DMS153 (cell line): ENCODE results near the gene CCDC88B.
"Not testable (repeated sequence)": the region's sequence is repeated elsewhere in the genome, so short reads cannot be mapped to it uniquely, and the experiment has no call there.

ENCODE experiments used
- DNase-seq: peaks from one replicate; lab custom pipeline; 2025; lab: John Stamatoyannopoulos, UW

CCDC88B gene

GRCh38 chr11:64304316-64305072, 35.5 kb upstream of the CCDC88B start:
- peak; percentile 79 for DNase-seq

GRCh38 chr11:64305075-64305690, 34.8 kb upstream of the CCDC88B start, which contains the start of gene ESRRA:
Gene ESRRA (plus strand): TSS chr11:64305524. CDS start chr11:64307180, 1,656 bp downstream.
- peak; percentile 98 for DNase-seq

DNA sequence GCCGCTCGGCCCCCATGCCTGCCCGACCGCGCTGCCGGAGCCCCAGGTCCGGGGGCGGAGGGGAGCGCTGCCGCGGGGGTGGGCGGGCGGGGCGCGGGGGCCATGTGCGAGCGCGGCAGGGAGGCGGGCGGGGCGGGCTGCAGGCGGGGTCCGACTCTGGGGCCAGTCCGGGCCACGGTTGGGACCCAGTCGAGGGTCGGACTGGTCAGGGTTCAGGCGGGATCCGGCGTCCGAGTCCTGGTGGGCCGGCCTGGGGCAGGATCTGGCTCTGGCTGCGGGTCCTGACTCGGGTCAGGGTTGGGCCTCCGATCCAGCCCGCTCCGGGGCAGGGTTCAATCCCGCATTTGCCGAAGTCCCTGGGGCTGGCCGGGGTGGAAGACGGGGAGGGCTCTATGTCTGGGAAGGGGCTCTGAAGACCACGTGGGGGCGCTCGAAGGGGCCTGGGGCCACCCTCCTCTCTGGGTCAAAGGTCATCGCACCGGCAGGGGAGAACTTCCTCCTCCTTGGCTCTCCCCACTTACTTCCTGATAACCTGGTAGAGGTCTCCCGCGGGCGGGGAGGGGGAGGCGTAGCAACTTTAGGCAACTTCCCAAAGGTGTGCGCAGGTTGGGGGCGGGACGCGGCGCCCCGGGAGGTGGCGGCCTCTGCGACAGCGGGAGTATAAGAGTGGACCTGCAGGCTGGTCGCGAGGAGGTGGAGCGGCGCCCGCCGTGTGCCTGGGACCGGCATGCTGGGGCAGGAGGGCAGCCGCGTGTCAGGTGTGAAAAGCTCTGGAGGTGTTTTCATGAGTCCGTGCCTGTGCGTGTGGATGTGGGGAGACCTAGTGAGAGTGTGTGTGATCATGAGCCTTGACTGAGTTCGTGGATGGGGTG, 34.1 kb upstream of the CCDC88B start:
- peak; percentile 25 for DNase-seq

DNA sequence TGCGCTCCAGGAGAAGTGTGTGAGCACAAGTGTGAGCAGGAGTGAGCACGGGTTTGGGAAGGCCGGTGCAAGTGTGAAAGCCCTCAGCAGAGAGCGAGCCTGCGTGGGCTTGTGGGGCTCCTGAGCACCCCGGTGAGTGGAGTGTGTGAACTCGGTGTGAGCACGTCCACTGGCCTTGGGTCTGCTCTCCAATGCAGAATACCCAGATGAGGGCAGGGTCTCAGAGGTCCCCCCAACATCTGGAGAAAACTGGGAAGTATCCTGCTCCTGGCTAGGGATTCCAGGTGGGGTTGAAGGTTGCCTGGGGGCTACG, 33.5 kb upstream of the CCDC88B start:
- DNase-seq = no peak

GRCh38 chr11:64306876-64307622, 33.0 kb upstream of the CCDC88B start:
- no peak for DNase-seq

GRCh38 chr11:64307795-64308194, 32.2 kb upstream of the CCDC88B start:
- not testable (repeated sequence) for DNase-seq

DNA sequence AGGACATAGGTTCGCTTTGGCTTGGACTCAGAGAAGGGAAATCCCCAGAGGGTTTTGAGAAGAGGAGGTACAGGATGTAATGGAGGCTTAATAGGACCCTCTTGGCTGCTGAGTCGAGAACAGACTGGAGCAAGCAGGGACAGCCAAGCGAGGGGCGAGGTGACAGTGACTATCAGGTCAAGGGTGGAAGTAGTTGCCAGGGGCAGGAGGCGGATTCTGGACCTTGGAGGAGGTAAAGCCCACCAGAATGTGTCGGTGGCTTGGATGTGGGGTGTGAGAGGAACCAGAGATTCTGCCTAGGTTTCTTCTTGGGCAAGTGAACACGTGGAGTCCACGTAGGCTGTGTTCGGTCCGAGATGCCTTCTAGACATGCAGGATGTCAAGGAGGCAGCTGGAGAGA, 27.1 kb upstream of the CCDC88B start:
- DNase-seq = no peak

GRCh38 chr11:64313491-64314145, 26.4 kb upstream of the CCDC88B start:
- no peak for DNase-seq

DNA sequence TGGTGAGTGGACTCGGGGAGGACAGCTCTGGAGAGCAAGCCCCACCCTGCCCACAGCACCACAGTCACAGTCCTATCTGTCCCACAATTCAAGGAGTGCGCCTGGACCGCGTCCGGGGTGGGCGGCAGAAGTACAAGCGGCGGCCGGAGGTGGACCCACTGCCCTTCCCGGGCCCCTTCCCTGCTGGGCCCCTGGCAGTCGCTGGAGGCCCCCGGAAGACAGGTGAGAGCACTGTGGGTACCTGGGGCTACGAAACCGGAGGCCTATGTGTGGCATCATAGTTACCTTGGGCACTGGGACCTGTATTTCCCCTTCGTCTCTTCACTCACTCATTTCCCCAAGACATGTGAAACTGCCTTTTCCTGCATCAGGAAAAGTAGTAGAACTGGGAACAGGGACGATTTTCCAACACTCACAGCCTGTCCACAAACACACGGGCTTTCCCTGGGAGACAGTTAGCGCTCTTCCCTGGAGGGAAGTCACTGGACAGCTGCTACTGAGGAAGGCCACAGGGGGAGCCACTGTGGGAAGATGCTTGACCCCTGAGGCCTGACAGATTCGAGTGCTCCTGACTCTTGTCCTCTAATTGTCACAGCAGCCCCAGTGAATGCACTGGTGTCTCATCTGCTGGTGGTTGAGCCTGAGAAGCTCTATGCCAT, 25.7 kb upstream of the CCDC88B start:
- no peak for DNase-seq

DNA sequence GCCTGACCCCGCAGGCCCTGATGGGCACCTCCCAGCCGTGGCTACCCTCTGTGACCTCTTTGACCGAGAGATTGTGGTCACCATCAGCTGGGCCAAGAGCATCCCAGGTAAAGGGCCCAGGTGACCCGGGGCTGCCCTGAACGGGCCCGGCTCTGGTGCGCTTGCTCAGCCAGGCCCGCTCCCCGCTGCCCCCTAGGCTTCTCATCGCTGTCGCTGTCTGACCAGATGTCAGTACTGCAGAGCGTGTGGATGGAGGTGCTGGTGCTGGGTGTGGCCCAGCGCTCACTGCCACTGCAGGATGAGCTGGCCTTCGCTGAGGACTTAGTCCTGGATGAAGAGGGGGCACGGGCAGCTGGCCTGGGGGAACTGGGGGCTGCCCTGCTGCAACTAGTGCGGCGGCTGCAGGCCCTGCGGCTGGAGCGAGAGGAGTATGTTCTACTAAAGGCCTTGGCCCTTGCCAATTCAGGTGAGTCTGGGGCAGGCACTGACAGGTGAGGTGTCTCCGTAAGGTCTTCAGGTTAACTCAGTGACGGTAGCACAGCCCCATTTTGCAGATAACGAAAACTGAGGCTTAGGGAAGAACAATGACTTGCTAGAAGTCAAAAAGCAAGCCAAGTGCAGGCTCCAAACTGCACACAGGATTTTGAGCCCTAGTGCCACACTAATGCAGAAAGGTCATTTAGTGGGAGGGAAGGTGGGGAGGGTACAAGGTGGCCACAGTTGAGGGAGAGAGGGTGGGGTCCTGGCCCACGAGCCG, 25.0 kb upstream of the CCDC88B start:
- DNase-seq = no peak

GRCh38 chr11:64315667-64316526, 24.1 kb upstream of the CCDC88B start:
- not testable (repeated sequence) for DNase-seq

- DNase-seq = no peak
Observed at GRCh38 chr11:64316672-64317324, 23.2 kb upstream of the CCDC88B start.

GRCh38 chr11:64317325-64317960, 22.6 kb upstream of the CCDC88B start, which contains the start of gene TRMT112:
Gene TRMT112 (minus strand): TSS chr11:64317559. CDS start chr11:64317526, 33 bp downstream.
- DNase-seq = peak; percentile 98

DNA sequence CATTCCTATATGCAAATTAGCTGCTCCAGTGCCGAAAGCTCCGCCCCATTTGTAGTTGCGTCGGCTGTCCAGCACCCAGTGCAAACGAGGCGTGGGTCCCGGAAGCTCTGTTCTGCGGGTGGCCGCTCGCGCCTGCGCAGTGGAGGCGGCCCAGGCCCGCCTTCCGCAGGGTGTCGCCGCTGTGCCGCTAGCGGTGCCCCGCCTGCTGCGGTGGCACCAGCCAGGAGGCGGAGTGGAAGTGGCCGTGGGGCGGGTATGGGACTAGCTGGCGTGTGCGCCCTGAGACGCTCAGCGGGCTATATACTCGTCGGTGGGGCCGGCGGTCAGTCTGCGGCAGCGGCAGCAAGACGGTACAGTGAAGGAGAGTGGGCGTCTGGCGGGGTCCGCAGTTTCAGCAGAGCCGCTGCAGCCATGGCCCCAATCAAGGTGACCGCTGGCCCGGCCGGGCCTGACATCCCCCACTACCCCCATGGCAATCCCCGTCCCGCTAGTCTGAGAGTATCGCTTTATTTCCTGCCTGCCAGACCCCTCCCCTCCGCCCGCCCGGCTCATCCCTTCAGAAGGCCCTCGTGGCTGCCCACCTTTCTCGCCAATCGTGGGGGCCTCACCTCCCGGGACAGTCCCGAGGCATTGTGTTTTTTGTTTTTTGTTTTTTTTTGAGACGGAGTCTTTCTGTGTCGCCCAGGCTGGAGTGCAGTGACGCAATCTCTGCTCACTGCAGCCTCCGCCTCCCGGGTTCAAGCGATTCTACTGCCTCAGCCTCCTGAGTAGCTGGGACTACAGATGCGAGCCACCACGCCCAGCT, 21.8 kb upstream of the CCDC88B start, which contains the start of gene PRDX5:
PRDX5 (plus strand) TSS at position 161 of the 805 bp plus-strand sequence; CDS start at position 256, 95 bp downstream.
- DNase-seq = peak; percentile 95

DNA sequence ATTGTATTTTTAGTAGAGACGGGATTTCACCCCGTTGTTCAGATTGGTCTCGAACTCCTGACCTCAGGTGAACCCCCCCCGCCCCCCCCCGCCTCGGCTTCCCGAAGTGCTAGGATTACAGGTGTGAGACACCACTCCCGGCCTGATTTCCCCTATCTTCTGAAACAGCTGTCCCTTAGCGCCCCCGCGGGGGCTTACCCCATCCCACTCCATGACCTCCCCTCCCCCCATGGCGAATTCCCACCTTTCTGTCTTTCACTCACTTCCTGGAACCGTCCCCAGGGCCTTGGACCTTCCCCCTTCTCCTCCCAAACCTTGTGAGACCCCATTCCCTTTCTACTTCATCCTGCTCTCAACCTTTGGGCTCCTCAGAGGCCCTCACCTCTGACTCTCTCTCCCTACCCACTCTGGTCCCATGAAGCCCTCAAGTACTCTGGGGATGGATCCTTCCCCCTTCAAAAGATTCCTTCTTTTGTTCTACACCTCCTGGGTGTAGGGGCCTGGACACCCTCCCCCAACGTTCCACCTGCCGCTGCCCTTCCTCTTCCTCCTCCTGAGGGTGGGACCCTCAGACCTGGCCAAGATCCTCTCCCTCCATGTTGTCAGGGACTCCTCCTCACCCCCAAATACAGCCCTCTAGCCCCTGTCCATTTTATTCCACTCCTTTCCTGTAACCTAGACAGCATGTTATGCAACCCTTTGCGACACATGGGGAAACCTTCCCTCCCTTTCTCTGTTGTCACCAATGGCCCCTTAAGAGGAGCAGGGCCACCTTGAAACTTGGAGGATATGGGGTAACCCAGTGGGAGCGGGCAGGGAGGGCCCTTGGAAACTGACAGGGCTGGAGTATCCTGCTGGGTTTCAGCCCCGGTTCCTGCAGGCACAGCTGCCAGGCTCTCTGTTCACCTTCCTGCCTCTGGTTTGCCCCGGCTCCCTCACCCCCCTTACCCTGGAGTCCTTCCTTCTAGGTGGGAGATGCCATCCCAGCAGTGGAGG, 20.9 kb upstream of the CCDC88B start:
- no peak for DNase-seq

DNA sequence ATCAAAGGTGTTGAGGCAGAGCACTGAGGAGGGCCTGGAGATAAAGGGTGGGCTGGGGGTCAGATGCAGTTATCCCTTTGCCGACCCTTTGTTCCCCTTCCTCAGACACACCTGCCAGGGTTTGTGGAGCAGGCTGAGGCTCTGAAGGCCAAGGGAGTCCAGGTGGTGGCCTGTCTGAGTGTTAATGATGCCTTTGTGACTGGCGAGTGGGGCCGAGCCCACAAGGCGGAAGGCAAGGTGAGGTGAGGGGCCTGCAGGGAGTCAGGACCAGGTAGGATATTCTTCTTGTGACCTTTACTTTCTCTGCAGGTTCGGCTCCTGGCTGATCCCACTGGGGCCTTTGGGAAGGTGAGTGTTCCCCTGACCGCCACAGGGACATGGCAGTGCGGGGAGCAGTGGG, 19.4 kb upstream of the CCDC88B start:
- no peak for DNase-seq
